Measurements from ENCODE around the gene DCTD.

GRCh38 chr4:182874304-182874751, 42.9 kb downstream of the DCTD start:
- TF ChIP-seq CTCF (IDR thresholded peaks at IDR 0.05; ENCODE audit: poor library complexity), result no peak
- TF ChIP-seq EZH2phosphoT487 (IDR thresholded peaks at IDR 0.05; ENCODE audit: low read depth, severe bottlenecking, unreplicated experiment), result no peak
- TF ChIP-seq EZH2 (IDR thresholded peaks at IDR 0.05; ENCODE audit: borderline replicate concordance), result no peak
